ENCODE measurements around the gene FLNB. TPM values are rescaled to one million over a fixed set of nuclear protein-coding genes. Genes with fewer than 3 reads are reported as not detected.

The FLNB gene
- total RNA-seq, 1 donor from 2014 or later = 103 TPM

DNA sequence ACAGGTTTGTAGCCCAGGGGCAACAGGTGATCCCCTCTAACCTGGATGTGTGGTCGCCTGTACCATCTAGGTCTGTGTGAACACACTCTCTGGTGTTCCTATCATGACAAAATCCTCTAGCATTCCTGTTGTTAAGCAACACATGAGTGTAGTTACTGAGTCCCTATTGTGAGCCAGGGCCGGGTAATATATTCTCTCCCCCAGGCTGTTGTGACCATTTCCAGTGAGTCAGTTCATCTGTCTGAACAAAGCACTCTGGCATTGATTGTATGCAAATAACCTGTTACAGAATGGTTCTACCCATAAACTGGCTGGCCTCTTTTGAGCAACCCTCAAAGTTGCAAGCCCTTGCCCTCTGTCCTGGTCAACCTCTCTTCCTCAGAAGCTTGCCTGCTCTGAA is 2.6 kb upstream of the FLNB start:
- Mint-ChIP-seq H3K27me3 (no peaks in the 10 kb centered on the region), H3K27ac (peak overlapping the region; percentile 13), H3K9me3 (ENCODE audit: low read depth) (no peaks in the 10 kb centered on the region)

GRCh38 chr3:58006661-58007060 is 1.6 kb upstream of the FLNB start:
- Mint-ChIP-seq H3K27me3 (no peaks in the 10 kb centered on the region), H3K27ac (no peak overlapping the region), H3K9me3 (ENCODE audit: low read depth) (no peaks in the 10 kb centered on the region), H3K4me1 (ENCODE audit: low read depth) (peaks cover 21% of the 10 kb centered on the region), H3K4me3 (ENCODE audit: low read depth) (peak overlapping the region; percentile 19), H3K36me3 (ENCODE audit: insufficient read depth) (no peaks in the 10 kb centered on the region)
- no peak for DNase-seq (ENCODE audit: low spot score, unreplicated experiment)
- no peak for TF ChIP-seq CTCF (IDR thresholded peaks at IDR 0.05; ENCODE audit: unreplicated experiment)

More for the DNA sequence above, 2.6 kb upstream of the FLNB start:
- no peak for TF ChIP-seq CTCF (IDR thresholded peaks at IDR 0.05; ENCODE audit: unreplicated experiment)
- H3K4me3 Mint-ChIP-seq (ENCODE audit: low read depth) = no peak overlapping the region
- H3K36me3 Mint-ChIP-seq (ENCODE audit: insufficient read depth) = no peaks in the 10 kb centered on the region
- peaks cover 17% of the 10 kb centered on the region for H3K4me1 Mint-ChIP-seq (ENCODE audit: low read depth)
- DNase-seq (ENCODE audit: low spot score, unreplicated experiment) = no peak

GRCh38 chr3:58009026-58009748 is 965 bp downstream of the FLNB start:
- Mint-ChIP-seq H3K9me3 (ENCODE audit: low read depth) (no peaks in the 10 kb centered on the region), H3K4me3 (ENCODE audit: low read depth) (peak overlapping the region; percentile 92), H3K4me1 (ENCODE audit: low read depth) (peaks cover 25% of the 10 kb centered on the region), H3K27me3 (no peaks in the 10 kb centered on the region), H3K36me3 (ENCODE audit: insufficient read depth) (no peaks in the 10 kb centered on the region), H3K27ac (peak overlapping the region; percentile 17)
- peak; percentile 26 for DNase-seq (ENCODE audit: low spot score, unreplicated experiment)
- TF ChIP-seq CTCF (IDR thresholded peaks at IDR 0.05; ENCODE audit: unreplicated experiment) = no peak

DNA sequence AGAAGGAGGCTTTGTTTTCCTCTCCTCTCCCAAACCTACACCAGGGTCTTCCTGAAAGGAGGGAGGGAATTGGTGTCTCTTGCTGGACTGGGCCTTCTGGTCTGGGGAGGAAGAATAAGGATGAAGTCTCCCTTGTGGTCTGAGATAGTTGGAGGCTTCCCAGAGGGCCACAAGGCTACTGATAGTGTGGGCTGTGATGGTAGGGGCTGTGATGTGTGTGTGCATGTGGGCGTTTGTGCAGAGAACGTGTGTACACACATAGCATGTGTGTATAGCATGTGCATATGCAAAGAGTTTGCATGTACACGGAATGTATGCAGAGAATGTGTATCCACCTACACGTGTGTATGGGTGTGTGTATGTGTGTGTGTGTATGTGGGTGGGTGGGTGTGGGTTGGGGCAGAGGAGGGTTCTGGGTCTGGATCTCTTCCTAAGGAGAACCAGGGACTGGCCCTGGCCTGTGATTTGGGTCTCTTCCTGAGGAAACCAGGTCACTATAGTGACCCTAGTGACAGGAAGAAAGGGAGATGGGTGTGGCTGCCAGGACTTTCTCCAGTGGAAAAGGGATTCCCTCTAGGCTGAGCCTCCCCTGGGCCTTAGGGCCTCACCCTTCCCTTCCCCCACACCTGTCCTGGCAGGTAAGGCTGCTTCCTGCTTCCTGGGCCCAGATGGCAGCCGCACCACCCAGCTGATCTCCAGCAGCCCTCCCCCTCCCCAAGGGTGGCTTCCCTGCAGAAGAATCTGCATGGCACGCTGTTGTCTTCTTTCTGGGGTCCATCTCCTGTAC is 1.7 kb downstream of the FLNB start:
- H3K27ac Mint-ChIP-seq = peak overlapping the region; percentile 20

More for the DNA sequence above, 1.7 kb downstream of the FLNB start:
- Mint-ChIP-seq H3K4me3 (ENCODE audit: low read depth) (peak overlapping the region; percentile 92), H3K36me3 (ENCODE audit: insufficient read depth) (no peaks in the 10 kb centered on the region), H3K27me3 (no peaks in the 10 kb centered on the region), H3K9me3 (ENCODE audit: low read depth) (no peaks in the 10 kb centered on the region), H3K4me1 (ENCODE audit: low read depth) (peaks cover 25% of the 10 kb centered on the region)
- TF ChIP-seq CTCF (IDR thresholded peaks at IDR 0.05; ENCODE audit: unreplicated experiment) = no peak
- no peak for DNase-seq (ENCODE audit: low spot score, unreplicated experiment)

Measured in progenitor cell of endocrine pancreas (in vitro differentiated cells).